Mucosa of rectum (tissue), 2 donors: ENCODE results near the gene CUBN.
"Not testable (repeated sequence)": the region's sequence is repeated elsewhere in the genome, so short reads cannot be mapped to it uniquely, and the experiment has no call there.

Experiments used
- H3K27ac ChIP-seq, 2 donors: one replicate each; pipeline ENCODE4 v1.7.0; 2013; ENCODE audit warnings: inconsistent platforms in 2 of 2, low read depth in 2 of 2, low read length in 2 of 2
- H3K27me3 ChIP-seq, 2 donors: one replicate each; pipeline ENCODE4 v1.7.0; 2013; ENCODE audit warnings: low read length in 2 of 2; ENCODE audit not compliant: control insufficient read depth in 2 of 2, insufficient read depth in 2 of 2
- H3K36me3 ChIP-seq, 2 donors: one replicate each; pipeline ENCODE4 v1.7.0; 2013; ENCODE audit warnings: low read length in 2 of 2; ENCODE audit not compliant: control insufficient read depth in 2 of 2, insufficient read depth in 2 of 2
- H3K4me1 ChIP-seq, 2 donors: one replicate each; pipeline ENCODE4 v1.7.0; 2013; ENCODE audit warnings: low read length in 2 of 2, mild to moderate bottlenecking in 1 of 2; ENCODE audit not compliant: control insufficient read depth in 2 of 2, insufficient read depth in 2 of 2
- H3K4me3 ChIP-seq, 2 donors: one replicate each; pipeline ENCODE4 v1.7.0; 2013; ENCODE audit warnings: low read length in 2 of 2
- H3K9ac ChIP-seq, 2 donors: one replicate each; pipeline ENCODE4 v1.7.0; 2013; ENCODE audit warnings: low read length in 2 of 2, low read depth in 1 of 2, mild to moderate bottlenecking in 1 of 2
- H3K9me3 ChIP-seq, 2 donors: one replicate each; pipeline ENCODE4 v1.7.0; 2013; ENCODE audit warnings: low read length in 2 of 2; ENCODE audit not compliant: control insufficient read depth in 2 of 2
- donor health status: healthy.
- donor health status: Normal muscosa, but diverticular disease.

The CUBN gene

GRCh38 chr10:17022896-17023295, 106.7 kb downstream of the CUBN start:
- peak overlapping the region; percentile 35 to 70 for H3K27ac ChIP-seq
- peaks cover 3 to 9% of the 10 kb centered on the region in 2 donors for H3K4me1 ChIP-seq
- H3K27me3 ChIP-seq = no peaks in the 10 kb centered on the region
- no peaks in the 10 kb centered on the region for H3K9me3 ChIP-seq
- H3K9ac ChIP-seq = no peak overlapping the region
- no peak overlapping the region for H3K4me3 ChIP-seq
- no peaks in the 10 kb centered on the region for H3K36me3 ChIP-seq

GRCh38 chr10:17022466-17022825, 107.2 kb downstream of the CUBN start:
- Histone ChIP-seq H3K9ac (no peak overlapping the region), H3K4me1 (peaks cover 3 to 9% of the 10 kb centered on the region in 2 donors), H3K4me3 (no peak overlapping the region), H3K27me3 (no peaks in the 10 kb centered on the region), H3K36me3 (no peaks in the 10 kb centered on the region), H3K9me3 (no peaks in the 10 kb centered on the region), H3K27ac (peak overlapping the region in 1 of 2 donors; percentile 35)

- H3K9ac ChIP-seq = no peak overlapping the region
- H3K4me1 ChIP-seq = peaks cover 3 to 9% of the 10 kb centered on the region in 2 donors
- no peaks in the 10 kb centered on the region for H3K36me3 ChIP-seq
- H3K27me3 ChIP-seq = no peaks in the 10 kb centered on the region
- H3K27ac ChIP-seq = peak overlapping the region in 1 of 2 donors; percentile 35
- no peak overlapping the region for H3K4me3 ChIP-seq
- H3K9me3 ChIP-seq = no peaks in the 10 kb centered on the region
These were observed 107.8 kb downstream of the CUBN start for GRCh38 chr10:17021656-17022465.

GRCh38 chr10:17019696-17020095, 109.9 kb downstream of the CUBN start:
- Histone ChIP-seq H3K9me3 (no peaks in the 10 kb centered on the region), H3K36me3 (no peaks in the 10 kb centered on the region), H3K9ac (no peak overlapping the region), H3K4me3 (no peak overlapping the region), H3K4me1 (peaks cover 2 to 3% of the 10 kb centered on the region in 2 donors), H3K27ac (no peak overlapping the region), H3K27me3 (no peaks in the 10 kb centered on the region)

- H3K4me1 ChIP-seq, H3K9me3 ChIP-seq, H3K4me3 ChIP-seq, H3K27me3 ChIP-seq, H3K9ac ChIP-seq, H3K27ac ChIP-seq, H3K36me3 ChIP-seq: not testable (repeated sequence)
These were observed 116.3 kb downstream of the CUBN start for GRCh38 chr10:17013131-17013983.

GRCh38 chr10:17012731-17013130, 116.9 kb downstream of the CUBN start:
- H3K4me3 ChIP-seq, H3K4me1 ChIP-seq, H3K36me3 ChIP-seq, H3K9ac ChIP-seq, H3K27me3 ChIP-seq, H3K9me3 ChIP-seq, H3K27ac ChIP-seq: not testable (repeated sequence)

- Histone ChIP-seq H3K27ac (peak overlapping the region; percentile 34 to 71), H3K9me3 (no peaks in the 10 kb centered on the region), H3K4me1 (peaks cover 0 to 6% of the 10 kb centered on the region in 2 donors), H3K27me3 (no peaks in the 10 kb centered on the region), H3K9ac (no peak overlapping the region), H3K36me3 (no peaks in the 10 kb centered on the region), H3K4me3 (no peak overlapping the region)
These were observed 119.1 kb downstream of the CUBN start for GRCh38 chr10:17010363-17011145.

- Histone ChIP-seq H3K4me1 (peaks cover 0 to 6% of the 10 kb centered on the region in 2 donors), H3K27ac (peak overlapping the region; percentile 41 to 71), H3K27me3 (no peaks in the 10 kb centered on the region), H3K9ac (no peak overlapping the region), H3K36me3 (no peaks in the 10 kb centered on the region), H3K4me3 (no peak overlapping the region), H3K9me3 (no peaks in the 10 kb centered on the region)
These were observed 120.4 kb downstream of the CUBN start for GRCh38 chr10:17009212-17009700.

GRCh38 chr10:17007418-17007770, 122.2 kb downstream of the CUBN start:
- Histone ChIP-seq H3K36me3 (no peaks in the 10 kb centered on the region), H3K9me3 (no peaks in the 10 kb centered on the region), H3K4me1 (peaks cover 0 to 6% of the 10 kb centered on the region in 2 donors), H3K4me3 (no peak overlapping the region), H3K27ac (peak overlapping the region; percentile 9 to 68), H3K9ac (no peak overlapping the region), H3K27me3 (no peaks in the 10 kb centered on the region)
